Common myeloid progenitor, CD34-positive (primary cell): Measurements from ENCODE around the gene STAG2.
A peak's percentile ranks its signal among the peaks of the same experiment; 100 is the strongest.

Source experiments
- CTCF ChIA-PET: fragments of 350-600 bp; sonication (Branson Sonifier 250); formaldehyde crosslinking; loops from one replicate; lab custom pipeline; 2021; ENCODE audit warnings: antibody characterized with exemption; lab: Charles Lee
- POLR2A ChIA-PET: fragments of 350-600 bp; sonication (Branson Sonifier 250); formaldehyde crosslinking; loops from one replicate; lab custom pipeline; 2021; ENCODE audit warnings: antibody characterized with exemption; lab: Charles Lee
- DNase-seq, 3 donors: peaks; one replicate each; pipeline versions ENCODE4 v3.0.0 to v3.0.0-alpha.2; 2013
- H3K27ac ChIP-seq, 2 experiments: 1 replicate in 1 of 2; 2 replicates in 1 of 2; pipeline ENCODE4 v1.7.0; 2013; ENCODE audit warnings: inconsistent platforms in 2 of 2, low read length in 2 of 2, mild to moderate bottlenecking in 2 of 2, low read depth in 1 of 2, moderate library complexity in 1 of 2; ENCODE audit not compliant: severe bottlenecking in 2 of 2, insufficient read depth in 1 of 2, poor library complexity in 1 of 2
- H3K27me3 ChIP-seq, 5 experiments: replicated peaks in 2 of 5; 1 replicate in 3 of 5; 2 replicates in 2 of 5; pipeline versions ENCODE4 v1.6.1 to v1.7.0; 2013; ENCODE audit warnings: low read length in 4 of 5, mild to moderate bottlenecking in 2 of 5, moderate library complexity in 2 of 5, inconsistent platforms in 1 of 5; ENCODE audit not compliant: insufficient read depth in 5 of 5, control insufficient read depth in 4 of 5
- H3K36me3 ChIP-seq, 4 experiments: 1 replicate in 2 of 4; 2 replicates in 2 of 4; pipeline versions ENCODE4 v1.6.1 to v1.7.0; 2013; ENCODE audit warnings: low read length in 3 of 4, control low read depth in 1 of 4, mild to moderate bottlenecking in 1 of 4; ENCODE audit not compliant: control insufficient read depth in 4 of 4, insufficient read depth in 4 of 4
- H3K4me1 ChIP-seq, 4 experiments: 1 replicate in 3 of 4; 2 replicates in 1 of 4; pipeline versions ENCODE4 v1.6.1 to v1.7.1; 2013; ENCODE audit warnings: low read length in 3 of 4, mild to moderate bottlenecking in 3 of 4, control low read depth in 1 of 4, inconsistent platforms in 1 of 4, moderate library complexity in 1 of 4; ENCODE audit not compliant: control insufficient read depth in 4 of 4, insufficient read depth in 4 of 4; ENCODE audit errors: control extremely low read depth in 1 of 4
- H3K4me3 ChIP-seq, 7 experiments: 1 replicate in 4 of 7; 2 replicates in 3 of 7; pipeline versions ENCODE4 v1.5.1 to v1.7.0; 2013; ENCODE audit warnings: mild to moderate bottlenecking in 7 of 7, low read length in 6 of 7, moderate library complexity in 6 of 7, inconsistent platforms in 2 of 7, low read depth in 2 of 7, control low read depth in 1 of 7; ENCODE audit not compliant: insufficient read depth in 4 of 7, control insufficient read depth in 1 of 7; ENCODE audit errors: extremely low read depth in 1 of 7
- H3K9me3 ChIP-seq, 5 experiments: 1 replicate in 4 of 5; 2 replicates in 1 of 5; pipeline versions ENCODE4 v1.6.1 to v1.7.1; 2013; ENCODE audit warnings: low read length in 4 of 5, mild to moderate bottlenecking in 2 of 5, inconsistent platforms in 1 of 5, low read depth in 1 of 5, moderate library complexity in 1 of 5; ENCODE audit not compliant: control insufficient read depth in 4 of 5, insufficient read depth in 2 of 5; ENCODE audit errors: control extremely low read depth in 1 of 5
- WGBS: methylation state at CpG from one replicate; pipeline ENCODE4 v1.1.5; 2013; ENCODE audit not compliant: insufficient coverage; 5-methylcytosine and 5-hydroxymethylcytosine counted together

STAG2 gene

DNA sequence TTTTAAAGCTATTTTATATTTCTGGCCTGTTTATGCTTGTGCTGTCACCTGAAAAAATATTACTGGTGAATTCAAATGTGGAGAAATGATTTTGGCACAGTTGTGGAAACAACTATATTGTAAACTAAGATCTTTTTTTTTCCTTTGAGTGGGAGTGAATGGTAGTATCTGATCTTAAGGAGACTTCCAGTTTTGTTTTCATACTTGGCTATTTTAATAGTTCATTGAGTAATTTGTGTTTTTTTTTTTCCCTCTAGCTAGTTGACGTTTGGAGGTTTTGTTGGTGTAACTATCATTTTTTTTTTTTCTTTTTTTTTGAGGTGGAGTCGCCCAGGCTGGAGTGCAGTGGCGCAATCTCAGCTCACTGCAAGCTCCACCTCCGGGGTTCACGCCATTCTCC, 10.5 kb downstream of the STAG2 start:
- Histone ChIP-seq H3K27me3 (no peaks in the 10 kb centered on the region), H3K27ac (no peak overlapping the region), H3K36me3 (no peaks in the 10 kb centered on the region), H3K4me1 (peaks cover 0 to 13% (median 4%) of the 10 kb centered on the region in 4 experiments), H3K9me3 (no peaks in the 10 kb centered on the region), H3K4me3 (no peak overlapping the region)
- CTCF ChIA-PET, result interaction anchor here (0.6 to 2.1 kb wide), 4 partner anchors 12 to 136 kb away, joined by 3 to 9 read pairs (median 4); no protein-coding TSS in a partner anchor
- no CpG with 5 or more reads among the region's 5 CpGs for WGBS
- DNase-seq, result no peak
- POLR2A ChIA-PET, result no interaction called here

DNA sequence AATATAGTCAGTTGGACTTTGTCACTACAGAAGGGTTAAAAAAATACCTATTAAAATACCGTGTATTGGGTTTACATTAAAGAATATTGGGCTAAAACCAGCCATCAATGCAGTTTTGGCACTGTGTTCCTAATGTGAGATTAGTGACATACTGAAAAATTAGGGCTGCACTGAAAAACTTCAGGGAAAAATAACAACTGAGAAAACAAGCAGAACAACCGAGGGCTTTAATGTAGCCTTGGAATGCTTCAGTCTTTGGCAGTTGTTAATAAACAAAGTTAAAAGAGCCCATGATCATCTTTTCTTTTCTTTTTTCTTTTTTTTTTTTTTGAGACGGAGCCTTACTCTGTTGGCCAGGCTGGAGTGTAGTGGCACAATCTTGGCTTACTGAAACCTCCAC, 12.4 kb downstream of the STAG2 start:
- Histone ChIP-seq H3K4me1 (peaks cover 7 to 17% (median 8%) of the 10 kb centered on the region in 4 experiments), H3K27me3 (no peaks in the 10 kb centered on the region), H3K36me3 (no peaks in the 10 kb centered on the region), H3K4me3 (no peak overlapping the region), H3K9me3 (no peaks in the 10 kb centered on the region), H3K27ac (no peak overlapping the region)
- DNase-seq, result no peak
- POLR2A ChIA-PET, result interaction anchor here (0.6 kb wide), 1 partner anchor 249 kb away, joined by 3 read pairs; no protein-coding TSS in a partner anchor
- 80% methylated on average over 1 of the region's 3 CpGs for WGBS
- CTCF ChIA-PET, result interaction anchor here (2.1 kb wide), 1 partner anchor 44 kb away, joined by 9 read pairs; no protein-coding TSS in a partner anchor

DNA sequence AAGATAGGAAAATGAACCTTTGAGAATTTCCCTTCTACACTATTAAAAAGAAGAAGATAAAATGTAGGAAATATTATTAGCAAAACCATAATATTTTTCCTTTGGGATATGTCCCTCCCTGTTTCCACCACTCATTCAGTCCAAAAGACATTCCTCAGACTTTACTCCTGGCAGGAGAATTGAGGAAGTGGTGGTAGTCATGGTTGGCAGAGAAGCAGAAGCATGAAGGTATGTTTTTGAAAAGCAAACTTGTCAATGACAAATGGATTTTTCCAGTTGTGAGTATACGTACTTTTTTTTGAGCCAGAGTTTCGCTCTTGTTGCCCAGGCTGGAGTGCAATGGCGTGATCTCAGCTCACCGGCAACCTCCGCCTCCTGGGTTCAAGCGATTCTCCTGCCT, 13.7 kb downstream of the STAG2 start:
- CTCF ChIA-PET, result no interaction called here

DNA sequence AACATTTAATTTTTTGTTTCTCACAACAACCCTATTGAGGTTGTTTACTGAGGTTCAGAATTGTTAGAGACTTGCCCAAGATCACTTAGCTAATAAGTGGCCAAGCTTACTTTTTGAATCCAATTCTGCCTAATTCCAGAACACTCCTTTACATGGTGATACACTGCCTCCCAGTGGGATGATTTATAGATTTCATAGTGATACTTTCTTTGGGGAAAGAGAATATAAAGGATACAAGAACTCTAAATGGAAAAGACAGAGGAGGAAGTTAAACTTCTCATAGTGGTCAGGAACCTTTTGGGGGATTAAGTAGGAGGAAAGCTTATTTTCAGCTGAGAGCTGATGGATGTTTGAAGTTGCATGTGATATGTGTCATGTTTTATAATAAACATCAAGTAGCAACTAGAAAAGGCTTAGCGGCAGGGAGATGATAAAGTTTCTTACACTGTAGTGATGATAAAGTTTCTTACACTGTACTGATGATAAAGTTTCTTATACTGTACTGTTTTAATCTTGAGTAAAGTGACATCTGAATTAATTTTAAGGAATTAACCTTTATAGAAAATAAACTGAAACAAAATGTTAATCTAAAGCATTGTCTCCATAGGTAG, 15.3 kb downstream of the STAG2 start:
- Histone ChIP-seq H3K27me3 (no peaks in the 10 kb centered on the region), H3K9me3 (no peaks in the 10 kb centered on the region), H3K4me1 (peaks cover 7 to 20% (median 8%) of the 10 kb centered on the region in 4 experiments), H3K4me3 (no peak overlapping the region), H3K27ac (peak overlapping the region in 1 of 2 experiments; percentile 9), H3K36me3 (no peaks in the 10 kb centered on the region)
- no CpG with 5 or more reads among the region's 1 CpG for WGBS
- DNase-seq, result peak in 2 of 3 donors; percentile 53 to 55
- CTCF ChIA-PET, result interaction anchor here (0.6 to 2.2 kb wide), 9 partner anchors 10 to 145 kb away, joined by 3 to 8 read pairs (median 4); no protein-coding TSS in a partner anchor
- POLR2A ChIA-PET, result interaction anchor here (0.6 to 1.2 kb wide), 4 partner anchors 14 to 242 kb away, joined by 4 to 6 read pairs (median 4); no protein-coding TSS in a partner anchor

More for the DNA sequence above, 13.7 kb downstream of the STAG2 start:
- WGBS, result 35% methylated on average over 3 of the region's 6 CpGs
- POLR2A ChIA-PET, result no interaction called here
- no peak overlapping the region for H3K27ac ChIP-seq
- no peaks in the 10 kb centered on the region for H3K36me3 ChIP-seq
- peak in 2 of 3 donors; percentile 56 to 67 for DNase-seq
- no peaks in the 10 kb centered on the region for H3K27me3 ChIP-seq
- no peaks in the 10 kb centered on the region for H3K9me3 ChIP-seq
- H3K4me1 ChIP-seq, result peaks cover 7 to 20% (median 8%) of the 10 kb centered on the region in 4 experiments
- no peak overlapping the region for H3K4me3 ChIP-seq

DNA sequence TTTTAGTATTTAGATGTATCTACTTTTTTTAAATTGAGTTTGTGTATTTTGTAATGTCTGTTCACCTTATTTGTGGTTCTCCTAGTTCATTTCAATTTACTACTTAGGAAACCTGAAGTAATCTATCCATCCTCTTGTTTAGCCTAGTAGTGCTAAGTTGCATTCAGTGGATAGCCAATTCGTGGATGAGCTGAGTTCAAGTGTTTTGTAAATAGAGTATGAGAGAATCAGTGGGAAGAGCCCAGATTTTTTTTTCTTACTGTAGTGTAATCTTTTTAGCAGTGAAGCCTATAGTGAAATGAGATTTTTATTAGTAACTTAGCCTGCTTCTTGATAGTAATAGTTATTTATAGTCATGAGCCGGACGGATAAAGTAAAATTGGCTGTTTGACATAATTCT, 21.7 kb downstream of the STAG2 start:
- no peaks in the 10 kb centered on the region for H3K36me3 ChIP-seq
- ChIA-PET CTCF (no interaction called here), POLR2A (no interaction called here)
- DNase-seq, result no peak
- no peaks in the 10 kb centered on the region for H3K27me3 ChIP-seq
- 55% methylated on average over 1 of the region's 3 CpGs for WGBS
- H3K4me3 ChIP-seq, result no peak overlapping the region
- H3K9me3 ChIP-seq, result no peaks in the 10 kb centered on the region
- peaks cover 0 to 7% (median 0%) of the 10 kb centered on the region in 4 experiments for H3K4me1 ChIP-seq
- H3K27ac ChIP-seq, result no peak overlapping the region

DNA sequence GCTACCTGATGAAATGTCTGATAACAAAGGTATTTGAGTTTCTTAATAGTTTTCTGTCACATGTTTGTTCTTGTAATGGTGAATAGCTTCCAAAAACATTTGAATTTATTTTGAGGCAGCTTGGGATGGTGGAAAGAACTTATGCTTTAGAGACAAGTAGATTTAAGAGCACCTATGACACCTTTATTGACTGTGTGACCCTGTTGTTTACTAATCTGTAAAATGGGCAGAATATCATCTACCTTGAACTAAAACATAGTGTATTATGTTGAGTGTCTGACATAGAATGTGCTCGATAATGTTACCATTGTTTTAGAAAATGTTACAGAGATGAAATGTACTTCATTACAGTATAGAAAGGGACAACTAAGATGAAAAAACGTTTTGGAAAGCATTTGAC, 24.9 kb downstream of the STAG2 start:
- ChIA-PET POLR2A (no interaction called here), CTCF (no interaction called here)
- H3K36me3 ChIP-seq, result no peaks in the 10 kb centered on the region
- peaks cover 0 to 10% (median 0%) of the 10 kb centered on the region in 4 experiments for H3K4me1 ChIP-seq
- WGBS, result no CpG with 5 or more reads among the region's 2 CpGs
- H3K27me3 ChIP-seq, result no peaks in the 10 kb centered on the region
- no peaks in the 10 kb centered on the region for H3K9me3 ChIP-seq
- no peak overlapping the region for H3K4me3 ChIP-seq
- H3K27ac ChIP-seq, result no peak overlapping the region
- no peak for DNase-seq

DNA sequence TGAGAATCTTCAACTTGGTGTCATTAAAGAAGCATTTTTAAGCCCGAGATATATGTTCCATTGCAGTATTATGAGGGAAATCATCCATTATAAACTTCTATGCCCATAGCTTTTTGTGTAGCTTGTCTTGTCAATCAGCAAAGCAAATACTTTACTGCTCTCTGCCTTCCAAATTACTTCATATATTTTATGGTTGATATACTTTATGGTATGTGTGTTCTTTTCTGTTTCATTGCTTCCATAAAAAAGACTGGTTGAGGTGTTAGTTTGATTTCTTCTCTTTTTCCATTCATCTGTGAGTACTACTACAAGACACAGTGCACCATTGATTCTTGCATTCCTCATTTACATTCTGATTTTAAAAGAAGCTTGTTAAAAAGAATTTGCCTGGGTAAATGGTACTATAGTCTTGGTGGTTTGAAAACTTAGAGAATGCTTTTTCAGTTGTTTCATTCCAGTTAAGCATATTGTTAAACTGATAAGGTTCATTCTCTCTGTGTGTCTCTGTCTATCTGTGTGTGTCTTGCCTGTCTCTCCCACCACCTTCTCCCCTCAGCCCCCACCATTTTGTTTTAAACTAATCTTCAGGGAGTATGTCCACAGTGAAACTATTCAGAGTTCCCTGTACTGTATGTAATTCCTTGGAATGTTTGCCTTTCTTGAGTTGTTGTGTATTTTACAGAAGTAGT, 27.1 kb downstream of the STAG2 start:
- Histone ChIP-seq H3K27ac (no peak overlapping the region), H3K4me3 (no peak overlapping the region), H3K4me1 (peaks cover 0 to 8% (median 0%) of the 10 kb centered on the region in 4 experiments), H3K9me3 (no peaks in the 10 kb centered on the region), H3K27me3 (no peaks in the 10 kb centered on the region), H3K36me3 (no peaks in the 10 kb centered on the region)
- ChIA-PET CTCF (interaction anchor here (0.7 kb wide), 1 partner anchor 12 kb away, joined by 3 read pairs; no protein-coding TSS in a partner anchor), POLR2A (no interaction called here)
- WGBS, result no CpG with 5 or more reads among the region's 1 CpG
- DNase-seq, result peak in 2 of 3 donors; percentile 9 to 36
